CD4-positive, alpha-beta T cell treated with Interleukin-4 for 1 hour (primary cell): ENCODE measurements around the gene CCNQ.

ENCODE experiments used
- DNase-seq, 2 donors: peaks; one replicate each; pipeline ENCODE4 v3.0.0-alpha.2; 2020 to 2022

Gene CCNQ

GRCh38 chrX:153598541-153599191 is at the start of gene CCNQ:
TSS of gene CCNQ (minus strand) at chrX:153599139. CDS start at chrX:153599073, 66 bp downstream.
- DNase-seq: no peak

DNA sequence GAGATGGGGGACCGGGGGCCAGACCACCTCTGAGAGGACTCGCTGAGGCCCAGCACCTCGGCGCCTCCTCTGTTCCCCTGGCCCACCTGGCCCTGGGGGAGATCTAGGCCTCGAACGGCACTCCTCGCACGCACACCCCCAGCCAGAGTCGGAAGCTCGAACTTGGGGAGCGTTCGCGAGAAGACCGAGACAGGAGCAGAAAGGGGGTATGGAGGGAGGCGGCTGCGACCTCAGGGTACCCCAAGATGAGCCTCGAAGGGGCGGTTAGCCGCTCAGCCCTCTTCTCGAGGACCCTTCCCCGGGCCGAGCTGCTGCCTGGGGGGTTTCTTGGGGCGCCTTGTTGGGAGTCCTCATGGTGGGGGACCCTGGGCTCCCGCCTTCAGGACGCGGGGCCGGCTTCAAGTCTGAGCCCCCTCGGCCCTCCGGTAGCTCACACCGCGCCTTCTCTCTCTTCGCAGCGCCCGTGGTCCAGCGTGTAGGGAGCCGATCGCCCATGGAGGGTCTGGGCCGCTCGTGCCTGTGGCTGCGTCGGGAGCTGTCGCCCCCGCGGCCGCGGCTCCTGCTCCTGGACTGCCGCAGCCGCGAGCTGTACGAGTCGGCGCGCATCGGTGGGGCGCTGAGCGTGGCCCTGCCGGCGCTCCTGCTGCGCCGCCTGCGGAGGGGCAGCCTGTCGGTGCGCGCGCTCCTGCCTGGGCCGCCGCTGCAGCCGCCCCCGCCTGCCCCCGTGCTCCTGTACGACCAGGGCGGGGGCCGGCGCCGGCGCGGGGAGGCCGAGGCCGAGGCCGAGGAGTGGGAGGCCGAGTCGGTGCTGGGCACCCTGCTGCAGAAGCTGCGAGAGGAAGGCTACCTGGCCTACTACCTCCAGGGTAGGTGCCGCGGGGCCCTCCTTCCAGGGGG is 48.8 kb upstream of the CCNQ start:
- peak in 1 of 2 donors; percentile 8 for DNase-seq

DNA sequence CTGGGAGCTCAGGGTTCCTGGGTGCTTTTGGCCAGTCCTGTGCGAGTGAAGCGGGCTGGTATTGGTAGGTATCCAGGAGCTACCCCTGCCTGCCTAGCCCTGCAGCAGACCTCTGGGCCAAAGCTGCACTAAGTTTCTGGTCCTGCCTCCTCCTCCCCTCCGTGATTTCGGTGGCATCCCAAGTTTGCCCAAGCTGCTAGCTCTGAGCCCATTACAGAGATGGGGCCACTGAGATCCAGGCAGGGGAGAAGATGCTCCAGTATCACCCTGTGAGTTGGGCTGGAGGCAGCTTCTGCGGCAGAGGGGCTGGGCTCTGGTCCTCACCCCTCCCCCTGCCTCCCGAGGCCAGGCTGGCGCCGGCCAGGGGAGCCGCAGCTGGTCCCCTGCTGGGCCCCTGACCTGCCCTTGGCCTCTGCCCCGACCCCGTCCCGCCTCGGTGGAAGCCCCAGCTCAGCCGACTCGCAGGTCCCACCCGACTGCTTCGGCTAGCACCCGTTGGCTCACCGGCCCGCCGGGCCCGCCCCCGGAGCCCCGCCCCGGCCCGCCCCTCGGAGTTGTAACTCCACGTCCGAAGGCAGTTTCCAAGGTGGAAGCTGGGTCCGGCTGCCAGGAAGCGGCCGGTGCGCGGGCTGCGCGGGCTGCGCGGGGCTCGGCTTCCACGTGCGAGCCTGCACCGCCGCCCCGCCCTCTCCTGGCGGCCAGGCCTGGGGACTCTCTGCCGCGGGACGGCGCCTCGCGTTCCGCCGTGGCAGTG is 47.9 kb upstream of the CCNQ start, which contains the start of gene DUSP9:
Gene DUSP9, plus strand, starts transcription at position 584 of the 754 bp plus-strand sequence. CDS start 751 bp downstream, outside the sequence.
- DNase-seq: peak in 1 of 2 donors; percentile 11

DNA sequence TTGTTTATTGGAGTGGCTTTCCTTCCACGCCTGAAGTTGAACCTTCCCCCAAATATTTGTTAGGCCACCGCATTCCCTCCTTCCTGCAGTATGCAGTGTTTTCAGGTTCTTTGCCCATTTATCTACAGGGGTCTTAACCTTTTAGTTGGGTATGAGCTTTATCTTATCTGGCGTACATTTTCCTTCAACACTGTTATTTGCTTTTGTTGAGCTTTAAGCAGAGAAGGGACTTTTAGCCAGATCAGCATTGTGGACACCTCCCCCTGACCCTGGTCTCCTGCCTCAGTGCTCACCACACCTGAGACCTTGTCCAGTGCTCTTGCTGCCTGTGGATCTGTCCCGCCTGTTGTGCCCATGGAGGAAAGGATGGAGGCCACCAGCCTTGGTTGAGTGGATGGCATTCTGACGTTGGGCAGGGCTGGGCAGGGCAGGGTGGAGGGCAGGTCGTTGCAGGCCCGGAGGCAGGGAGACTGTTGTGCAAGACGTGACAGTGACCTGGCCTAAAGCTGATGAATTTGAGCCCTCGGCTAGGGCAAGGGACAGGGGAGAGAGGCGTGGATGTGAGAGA is 47.1 kb upstream of the CCNQ start:
- no peak for DNase-seq

- no peak for DNase-seq
Observed at GRCh38 chrX:153645151-153645550, 46.2 kb upstream of the CCNQ start.

GRCh38 chrX:153644356-153645125 is 45.6 kb upstream of the CCNQ start:
- DNase-seq: no peak

DNA sequence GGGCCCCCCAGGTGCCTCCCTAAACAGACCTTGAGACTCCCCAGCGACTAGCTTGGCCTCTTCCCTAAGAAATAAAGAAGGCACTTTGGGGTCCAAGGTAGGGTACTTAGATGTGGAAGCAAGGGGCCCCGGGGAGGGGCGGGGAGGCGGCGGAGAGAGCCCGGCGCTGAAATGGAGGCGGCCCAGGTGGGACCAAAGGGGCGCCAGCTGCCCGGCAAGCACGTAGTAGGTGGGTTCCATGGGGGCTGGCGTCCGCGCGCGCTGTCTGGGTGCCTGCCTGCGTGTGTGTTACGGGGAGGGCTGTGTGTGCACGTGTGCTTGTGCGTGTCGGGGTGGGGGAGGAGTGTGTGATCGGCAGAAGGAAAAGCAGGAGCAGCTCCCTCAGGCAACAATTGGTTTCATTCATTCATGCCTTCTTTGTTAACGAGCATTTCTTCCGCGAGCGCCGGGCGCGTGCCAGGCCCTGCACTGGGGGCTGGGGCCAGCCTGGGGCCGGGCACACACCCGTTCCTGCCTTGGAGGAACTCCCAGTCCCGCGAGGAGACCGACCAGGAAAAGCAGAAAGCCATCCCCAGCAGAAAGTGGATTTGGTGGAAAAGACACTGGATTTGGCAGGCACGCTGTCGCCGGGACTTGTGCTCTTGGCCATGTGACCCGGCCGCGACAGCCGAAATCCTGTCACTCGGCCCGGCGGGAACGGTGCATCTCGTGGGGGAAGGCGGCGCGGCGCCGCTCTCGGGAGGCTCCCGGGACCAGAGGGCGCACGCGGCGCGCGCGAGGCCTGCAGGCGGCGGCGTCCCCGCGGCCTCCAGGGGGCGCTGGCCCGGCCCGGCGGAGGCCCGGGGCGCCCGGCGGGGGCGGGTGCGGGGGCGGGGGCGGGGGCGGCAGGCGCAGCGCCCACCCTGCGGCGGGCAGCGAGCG is 44.8 kb upstream of the CCNQ start:
- no peak for DNase-seq

DNA sequence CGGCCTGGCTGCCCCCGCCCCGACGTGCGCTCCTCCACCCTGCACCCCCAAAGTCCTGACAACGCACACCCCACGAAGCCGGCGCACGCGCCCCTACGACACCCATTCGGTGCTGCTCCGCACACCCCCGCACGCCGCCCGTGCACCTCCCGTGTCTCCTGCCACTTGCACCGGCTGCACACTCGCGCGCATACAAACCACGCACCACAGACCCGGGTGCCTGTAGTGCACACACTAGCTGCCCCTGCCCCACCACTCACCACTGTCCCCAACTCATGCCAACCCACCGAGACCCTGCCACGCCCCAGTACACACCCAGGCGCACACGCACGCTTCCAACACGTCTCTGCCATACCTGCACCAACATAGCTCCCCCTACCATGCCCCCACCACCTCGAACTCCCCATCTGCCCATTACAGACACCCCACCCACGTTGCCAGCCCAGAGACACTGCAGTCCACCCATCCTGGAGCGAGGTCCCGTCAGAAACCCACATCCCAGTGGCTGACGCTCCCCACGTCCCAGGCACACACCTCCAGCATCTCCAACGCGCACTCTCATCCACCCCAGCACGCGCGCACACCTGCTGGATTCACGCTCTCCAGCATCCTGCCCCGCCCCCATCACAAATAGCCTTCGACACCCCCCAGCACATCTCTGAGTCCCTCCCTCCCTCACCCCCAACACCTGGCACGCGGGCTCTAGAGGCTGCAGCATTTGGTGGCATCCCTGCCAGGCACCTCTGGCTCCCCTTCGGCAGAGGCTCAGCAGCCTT is 43.9 kb upstream of the CCNQ start:
- DNase-seq: no peak

DNA sequence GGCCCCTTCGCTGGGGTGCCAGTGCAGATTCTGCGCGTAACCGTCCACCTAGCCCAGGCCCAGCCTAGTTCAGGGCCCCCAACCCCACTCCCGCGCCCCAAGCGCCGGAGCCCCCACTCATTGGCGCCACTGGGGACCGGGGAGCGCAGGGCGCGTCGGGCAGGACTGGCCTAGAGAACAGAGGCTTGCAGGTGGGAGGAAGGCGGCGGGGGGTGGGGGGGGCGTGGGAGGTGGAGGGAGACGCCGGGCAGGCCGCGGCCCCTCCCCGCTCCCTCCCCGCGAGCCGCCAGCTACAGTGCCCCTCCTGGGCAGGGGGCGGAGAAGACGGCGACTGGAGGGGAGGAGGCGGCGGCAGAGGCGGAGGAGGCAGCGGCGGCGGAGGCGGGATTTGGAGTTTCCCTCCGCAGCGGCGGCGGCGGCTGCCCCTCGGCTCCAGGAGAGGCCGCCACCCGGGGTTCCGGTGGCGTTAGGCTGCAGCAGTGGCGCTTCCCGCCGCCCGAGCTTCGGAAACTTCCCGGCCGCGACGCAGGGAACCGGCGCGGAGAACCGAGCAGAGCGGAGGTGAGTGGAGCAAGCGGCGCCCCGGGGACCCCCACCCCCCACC is 43.2 kb upstream of the CCNQ start:
- no peak for DNase-seq

DNA sequence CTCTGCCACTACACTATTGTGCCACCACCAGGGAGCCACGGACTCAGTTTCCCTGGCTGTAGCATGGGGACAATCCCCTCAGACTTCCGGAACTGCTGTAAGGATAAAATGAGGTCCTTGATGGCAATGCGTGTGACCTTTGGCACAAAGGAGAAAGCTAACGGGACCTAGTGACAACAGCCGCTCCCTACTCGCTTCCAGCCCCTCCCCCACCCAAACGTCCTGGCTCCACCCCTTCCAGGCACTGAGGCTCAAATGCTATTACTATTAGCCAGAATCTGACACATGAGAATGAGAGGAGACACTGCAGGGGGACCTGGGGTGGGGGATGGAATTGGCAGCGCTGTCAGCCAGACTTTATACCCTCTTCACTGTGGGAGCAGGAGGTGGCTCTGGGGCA is 42.7 kb upstream of the CCNQ start:
- no peak for DNase-seq

DNA sequence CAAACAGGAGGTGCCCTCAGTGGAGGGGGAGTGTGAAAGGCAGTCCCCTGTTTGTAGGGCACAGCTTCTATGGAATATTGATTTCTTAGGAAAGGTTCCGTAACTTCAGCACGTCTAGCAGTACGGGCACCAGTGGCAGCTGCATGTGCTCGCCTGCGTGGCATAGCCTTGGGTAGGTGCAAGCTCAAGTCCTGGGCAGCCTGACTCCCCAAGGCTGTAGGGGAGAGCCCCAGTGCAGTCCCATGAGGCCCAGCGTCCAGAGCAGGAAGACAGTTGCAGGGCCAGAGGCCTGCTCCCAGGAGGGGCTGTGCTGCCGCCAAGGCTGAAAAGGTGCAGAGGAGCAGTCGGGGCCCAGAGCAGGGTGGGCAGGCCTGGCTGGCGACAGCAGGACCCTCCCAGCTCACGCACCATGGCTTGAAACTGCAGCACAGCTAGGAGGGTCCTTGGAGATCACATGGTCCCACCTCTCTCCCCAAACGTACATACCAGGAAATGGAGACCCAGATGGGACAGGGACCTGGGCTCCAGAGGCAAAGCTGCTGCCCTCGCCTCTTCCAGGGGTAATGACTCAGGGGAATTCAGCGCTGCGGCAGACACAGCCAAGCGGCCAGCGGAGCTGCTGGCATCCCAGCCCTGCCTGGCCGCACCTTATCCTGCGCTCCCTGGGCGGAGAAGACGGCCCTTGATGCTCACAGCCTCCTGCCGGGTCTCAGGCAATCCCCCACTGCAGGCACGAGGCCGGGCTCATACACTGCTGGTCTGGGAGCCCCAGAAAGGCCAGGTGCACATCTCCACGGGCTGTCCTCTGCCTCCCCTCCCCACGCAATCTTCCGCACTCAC is 42.0 kb upstream of the CCNQ start:
- DNase-seq: no peak

GRCh38 chrX:153640045-153640686 is 41.2 kb upstream of the CCNQ start:
- no peak for DNase-seq

DNA sequence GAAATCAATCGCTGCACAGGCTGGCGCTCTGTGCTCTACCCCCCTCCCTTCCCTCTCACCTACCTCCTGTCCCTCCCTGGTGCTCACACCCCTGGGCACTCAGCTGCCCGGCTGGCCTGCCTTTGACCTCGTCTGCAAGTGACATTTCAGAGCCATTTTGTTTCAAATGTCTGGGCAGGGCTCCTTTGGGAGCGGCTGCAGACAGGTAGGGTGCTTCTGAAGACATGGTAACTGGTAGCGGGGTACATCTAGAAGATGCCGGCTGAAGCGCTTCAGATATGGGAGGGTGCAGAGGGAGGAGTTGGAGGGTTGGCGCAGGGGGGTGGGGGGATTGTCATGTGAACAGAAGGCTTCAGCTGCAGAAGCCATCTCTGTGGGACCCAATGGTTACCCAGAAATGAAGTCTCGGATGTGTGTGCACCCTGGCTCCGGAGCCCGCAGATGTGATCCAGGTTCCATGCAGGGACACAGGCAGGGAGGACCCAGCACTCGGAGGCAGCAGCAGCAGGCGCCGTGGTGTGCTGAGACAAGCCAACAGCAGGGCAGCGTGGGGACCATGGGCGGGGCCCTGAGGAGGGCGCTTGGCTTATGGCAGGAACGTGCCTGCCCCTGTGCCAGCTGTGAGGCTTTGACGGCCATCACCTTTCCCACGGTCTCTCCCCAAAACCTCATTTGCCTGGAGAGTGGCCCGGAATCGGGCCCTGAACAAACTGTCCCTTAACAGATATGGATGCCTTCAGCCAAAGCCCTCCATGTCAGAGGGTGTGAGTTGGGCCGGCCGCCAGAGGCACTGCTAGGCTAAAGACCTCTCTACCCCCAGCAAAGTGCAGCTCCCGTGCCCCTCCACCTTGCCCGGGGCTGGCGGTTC is 40.5 kb upstream of the CCNQ start:
- no peak for DNase-seq

DNA sequence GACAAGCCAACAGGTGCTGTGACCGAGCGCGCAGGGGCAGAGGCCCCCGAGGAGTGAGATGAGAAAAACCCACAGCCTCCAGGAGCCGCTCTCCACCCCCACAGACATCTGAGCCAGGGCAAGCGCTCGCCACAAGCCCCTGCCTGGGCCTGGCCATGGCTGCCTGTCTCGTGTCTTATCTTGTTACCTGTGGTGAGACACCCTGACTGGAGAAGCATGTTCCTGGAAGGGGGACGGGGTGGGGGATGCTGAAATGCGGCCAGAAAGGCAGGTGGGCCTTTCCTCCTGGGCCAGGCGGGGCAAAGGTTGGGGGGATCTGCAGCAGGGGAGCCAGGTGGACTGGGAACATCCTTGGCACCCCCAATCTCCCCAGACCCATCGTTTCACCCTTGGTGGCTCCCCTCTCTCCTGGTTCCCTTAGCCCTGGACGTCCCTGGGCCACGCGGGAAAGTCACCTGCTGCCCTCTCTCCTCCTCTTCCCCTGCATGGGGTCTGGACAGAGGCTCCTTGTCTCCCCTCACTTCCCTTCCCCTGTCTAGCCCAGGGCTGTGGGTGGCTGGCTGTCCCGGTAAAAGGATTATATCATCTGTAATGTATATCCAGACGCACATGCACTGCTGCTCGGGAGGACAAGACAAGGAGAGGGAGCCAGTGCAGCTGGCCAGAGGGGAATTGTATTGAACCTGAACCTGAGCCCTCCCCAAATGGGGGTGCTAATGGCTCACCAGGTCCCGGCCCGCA is 39.7 kb upstream of the CCNQ start:
- no peak for DNase-seq

DNA sequence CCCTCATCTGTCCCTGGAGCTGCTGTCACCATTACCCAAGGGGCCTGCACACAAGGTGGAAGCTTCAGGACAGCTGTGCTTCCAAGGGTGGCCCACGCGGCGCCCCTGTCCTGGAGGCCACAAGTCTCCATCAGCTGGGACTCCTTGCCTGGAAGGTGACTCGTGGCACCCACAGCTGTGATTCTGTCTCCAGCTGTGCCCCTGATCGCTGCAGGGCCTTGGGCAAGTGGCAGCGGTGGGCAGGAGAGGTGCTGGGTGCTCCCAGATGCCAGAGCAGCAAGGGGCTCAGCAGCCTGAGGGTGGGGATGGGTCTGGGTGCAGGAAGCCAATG is 39.1 kb upstream of the CCNQ start:
- DNase-seq: no peak
